K562 (cell line): ENCODE data around the gene GLTP. TPM values are rescaled to one million over a fixed set of nuclear protein-coding genes. Genes with fewer than 3 reads are reported as not detected.

Source experiments
- ARNT ChIP-seq, 2 experiments: fragments of 450-650 bp; IDR thresholded peaks; 2 replicates each; pipeline ENCODE4 v1.6.1; 2016; ENCODE audit warnings: mild to moderate bottlenecking in 1 of 2
- CBX5 ChIP-seq: IDR thresholded peaks from 2 replicates; pipeline ENCODE4 v1.6.1; 2014; ENCODE audit warnings: low read depth, borderline replicate concordance
- CHD1 ChIP-seq: fragments of 200-600 bp; sonication (generic); IDR thresholded peaks from one replicate; pipeline ENCODE4 v1.6.1; 2012; ENCODE audit warnings: mild to moderate bottlenecking, moderate library complexity, low read length, inconsistent platforms
- DDX20 ChIP-seq: fragments of 450-650 bp; IDR thresholded peaks from 2 replicates; pipeline ENCODE4 v1.6.1; 2016; ENCODE audit warnings: missing genetic modification characterization, low read depth, mild to moderate bottlenecking, missing compliant biosample characterization, moderate library complexity
- ELF4 ChIP-seq: fragments of 450-650 bp; formaldehyde crosslinking; IDR thresholded peaks from 2 replicates; pipeline ENCODE4 v1.4.0; 2022; ENCODE audit warnings: missing genetic modification characterization
- GATA2 ChIP-seq: sonication (generic); formaldehyde crosslinking; IDR thresholded peaks from 2 replicates; pipeline ENCODE4 v1.4.0; 2020; ENCODE audit warnings: mild to moderate bottlenecking, missing genetic modification reagents
- GATAD2A ChIP-seq: fragments of 450-650 bp; IDR thresholded peaks from 2 replicates; pipeline ENCODE4 v1.6.1; 2017
- HDAC1 ChIP-seq, 2 experiments: fragments of 450-650 bp; IDR thresholded peaks; 2 replicates each; pipeline ENCODE4 v1.6.1; 2016 to 2017; ENCODE audit warnings: inconsistent platforms in 1 of 2, mild to moderate bottlenecking in 1 of 2, moderate library complexity in 1 of 2
- ID3 ChIP-seq, 2 experiments: fragments of 250-450 bp in 1 of 2; fragments of 450-650 bp in 1 of 2; sonication (Bioruptor Pico) in 1 of 2; IDR thresholded peaks; 2 replicates each; pipeline versions ENCODE4 v1.6.1 to v1.8.0; 2016 to 2021; ENCODE audit warnings: mild to moderate bottlenecking in 2 of 2, moderate library complexity in 2 of 2, missing compliant biosample characterization in 1 of 2, missing genetic modification characterization in 1 of 2
- L3MBTL2 ChIP-seq: fragments of 450-650 bp; IDR thresholded peaks from 2 replicates; pipeline ENCODE4 v1.6.1; 2016; ENCODE audit warnings: mild to moderate bottlenecking, moderate library complexity
- MEIS2 ChIP-seq: fragments of 450-650 bp; IDR thresholded peaks from 2 replicates; pipeline ENCODE4 v1.6.1; 2014; ENCODE audit warnings: mild to moderate bottlenecking; ENCODE audit not compliant: partially characterized antibody
- NFIX ChIP-seq: fragments of 250-450 bp; sonication (Bioruptor Pico); IDR thresholded peaks from 2 replicates; pipeline ENCODE4 v1.4.0; 2020; ENCODE audit warnings: low read depth, mild to moderate bottlenecking, moderate library complexity
- SIN3B ChIP-seq: fragments of 450-650 bp; IDR thresholded peaks from 2 replicates; pipeline ENCODE4 v1.6.1; 2017; ENCODE audit warnings: low read depth, mild to moderate bottlenecking, moderate library complexity
- SMAD4 ChIP-seq: fragments of 250-450 bp; sonication (Bioruptor Pico); conservative IDR thresholded peaks from 2 replicates; pipeline ENCODE4 v1.8.0; 2021; ENCODE audit warnings: inconsistent platforms, mild to moderate bottlenecking, moderate library complexity
- SP2 ChIP-seq: IDR thresholded peaks from 2 replicates; pipeline ENCODE4 v1.6.1; 2011; ENCODE audit warnings: mild to moderate bottlenecking, low read depth, low read length, moderate library complexity; ENCODE audit not compliant: poor library complexity, severe bottlenecking; ENCODE audit errors: extremely low read depth
- TRIM25 ChIP-seq: fragments of 450-650 bp; IDR thresholded peaks from 2 replicates; pipeline ENCODE4 v1.7.0; 2016; ENCODE audit warnings: borderline replicate concordance
- U2AF1 ChIP-seq: fragments of 200-400 bp; formaldehyde crosslinking; optimal IDR thresholded peaks from 2 replicates; pipeline ENCODE3; 2017; ENCODE audit warnings: mild to moderate bottlenecking, low read depth, low read length, moderate library complexity
- ZNF436 ChIP-seq: fragments of 250-450, 450-650 bp; sonication (Bioruptor Pico); formaldehyde crosslinking; IDR thresholded peaks from 2 replicates; pipeline ENCODE4 v1.7.0; 2020; ENCODE audit warnings: mild to moderate bottlenecking
- ZNF583 ChIP-seq: fragments of 250-450 bp; sonication (Bioruptor Pico); IDR thresholded peaks from 2 replicates; pipeline ENCODE4 v1.4.0; 2020
- polyA plus RNA-seq, 8 experiments: library from polyadenylated mRNA; depleted of rRNA in 4 of 8; stranded (reverse) in 5 of 8; unstranded in 3 of 8; fragments of >200 nt; fragmentation: Nextera tagmentation in 2 of 8; fragmentation: Illumina TruSeq in 1 of 8; extraction: Ambion mirVana in 2 of 8; extraction: Trizol in 1 of 8; gene quantifications; 2 replicates each; pipeline versions ENCODE4 v1.2.1 to v1.2.3, GENCODE V29; 2011 to 2014; ENCODE audit warnings: inconsistent platforms in 1 of 8, missing spikeins in 1 of 8
- total RNA-seq, 7 experiments: library from RNA; depleted of rRNA in 6 of 7; stranded (reverse); fragments of >200 nt in 6 of 7; fragmentation: Illumina TruSeq in 2 of 7; extraction: Trizol in 2 of 7; gene quantifications; 2 replicates each; pipeline versions ENCODE4 v1.2.1 to v1.2.3, GENCODE V29; 2011 to 2021; ENCODE audit warnings: low replicate concordance in 1 of 7
- TF ChIP-seq, protein P1 (sequence below): IDR thresholded peaks from 3 replicates; pipeline ENCODE4 v1.6.1; 2011; ENCODE audit warnings: borderline replicate concordance, mild to moderate bottlenecking, moderate library complexity; ENCODE audit not compliant: insufficient read length; ENCODE audit errors: extremely low read depth
- TF ChIP-seq, protein P2 (sequence below): fragments of 250-450 bp; sonication (Bioruptor Pico); IDR thresholded peaks from 2 replicates; pipeline ENCODE4 v1.4.0; 2020; ENCODE audit warnings: mild to moderate bottlenecking

GLTP gene
- total and polyA plus RNA-seq, 9 of the 15 experiments (the other 6 are each of a cell fraction or from before 2014, with no cell fraction given): 4.4 to 8.3 (median 6.1) TPM

DNA sequence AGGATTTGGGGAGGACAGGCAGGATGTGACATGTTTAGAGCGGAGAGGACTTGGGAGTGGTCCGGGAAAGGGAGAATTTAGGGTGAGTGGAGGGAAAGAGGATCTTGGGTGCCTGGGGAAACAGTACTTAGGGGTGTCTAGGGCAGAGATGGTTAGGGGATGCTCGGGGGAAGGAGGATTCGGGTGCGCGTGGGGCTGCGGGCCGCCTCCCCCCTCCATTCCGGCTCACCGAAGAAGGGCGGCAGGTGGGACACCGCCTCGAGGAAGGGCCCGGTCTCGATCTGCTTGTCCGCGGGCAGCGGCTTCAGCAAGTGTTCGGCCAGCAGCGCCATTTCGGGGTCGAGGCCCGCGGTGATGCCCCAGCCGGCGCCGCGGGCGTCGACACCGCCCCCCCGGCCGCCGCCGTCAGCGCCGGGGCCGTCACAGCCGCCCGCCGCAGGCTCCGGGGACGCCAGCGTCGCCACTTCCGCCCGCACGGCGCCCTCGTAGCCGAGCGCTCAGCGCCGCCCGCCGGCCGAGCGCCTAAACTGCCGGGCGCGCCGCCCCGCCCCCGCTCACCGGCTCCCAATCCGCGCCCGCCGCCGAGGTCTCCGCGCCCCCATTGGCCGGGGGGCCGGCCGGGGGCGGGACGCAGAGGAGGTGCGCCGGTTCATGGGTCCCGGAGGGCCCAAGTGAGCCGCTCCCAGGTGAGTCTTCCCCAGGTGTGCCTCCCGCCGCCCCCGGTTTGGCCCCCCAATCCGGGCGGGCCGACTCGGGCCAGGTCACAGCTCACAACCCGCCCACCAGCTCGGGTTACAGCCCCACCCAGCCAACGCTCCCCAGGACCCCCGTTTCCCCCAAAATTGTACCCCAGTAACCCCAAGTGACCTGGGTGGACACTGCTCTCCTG, at the start of gene GLTP (continued):
- TF ChIP-seq DDX20 (tag): no peak
- no peak for TF ChIP-seq GATA2
- TF ChIP-seq SP2: peak; percentile 61
- 0 out of 2 replicates have a peak, but pooled peaks have one; percentile 63 for TF ChIP-seq TRIM25
- peak; percentile 84; the same call in 1 of the 2 replicates for TF ChIP-seq SMAD4 (CRISPR knock-in tag)
- TF ChIP-seq ZNF436 (CRISPR knock-in tag): no peak
- TF ChIP-seq U2AF1: no peak
- TF ChIP-seq ARNT (IDR thresholded peaks at IDR 0.05): no peak
- TF ChIP-seq, protein P1, sequence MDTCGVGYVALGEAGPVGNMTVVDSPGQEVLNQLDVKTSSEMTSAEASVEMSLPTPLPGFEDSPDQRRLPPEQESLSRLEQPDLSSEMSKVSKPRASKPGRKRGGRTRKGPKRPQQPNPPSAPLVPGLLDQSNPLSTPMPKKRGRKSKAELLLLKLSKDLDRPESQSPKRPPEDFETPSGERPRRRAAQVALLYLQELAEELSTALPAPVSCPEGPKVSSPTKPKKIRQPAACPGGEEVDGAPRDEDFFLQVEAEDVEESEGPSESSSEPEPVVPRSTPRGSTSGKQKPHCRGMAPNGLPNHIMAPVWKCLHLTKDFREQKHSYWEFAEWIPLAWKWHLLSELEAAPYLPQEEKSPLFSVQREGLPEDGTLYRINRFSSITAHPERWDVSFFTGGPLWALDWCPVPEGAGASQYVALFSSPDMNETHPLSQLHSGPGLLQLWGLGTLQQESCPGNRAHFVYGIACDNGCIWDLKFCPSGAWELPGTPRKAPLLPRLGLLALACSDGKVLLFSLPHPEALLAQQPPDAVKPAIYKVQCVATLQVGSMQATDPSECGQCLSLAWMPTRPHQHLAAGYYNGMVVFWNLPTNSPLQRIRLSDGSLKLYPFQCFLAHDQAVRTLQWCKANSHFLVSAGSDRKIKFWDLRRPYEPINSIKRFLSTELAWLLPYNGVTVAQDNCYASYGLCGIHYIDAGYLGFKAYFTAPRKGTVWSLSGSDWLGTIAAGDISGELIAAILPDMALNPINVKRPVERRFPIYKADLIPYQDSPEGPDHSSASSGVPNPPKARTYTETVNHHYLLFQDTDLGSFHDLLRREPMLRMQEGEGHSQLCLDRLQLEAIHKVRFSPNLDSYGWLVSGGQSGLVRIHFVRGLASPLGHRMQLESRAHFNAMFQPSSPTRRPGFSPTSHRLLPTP: no peak
- no peak for TF ChIP-seq ZNF583 (CRISPR knock-in tag)
- TF ChIP-seq L3MBTL2: peak; percentile 61; the same call in 1 of the 2 replicates
- peak; percentile 69 for TF ChIP-seq SIN3B
- no peak for TF ChIP-seq MEIS2
- TF ChIP-seq CHD1: no peak
- no peak for TF ChIP-seq ELF4 (CRISPR knock-in tag)
- no peak for TF ChIP-seq NFIX (CRISPR knock-in tag)
- no peak for TF ChIP-seq CBX5
- TF ChIP-seq, protein P2, sequence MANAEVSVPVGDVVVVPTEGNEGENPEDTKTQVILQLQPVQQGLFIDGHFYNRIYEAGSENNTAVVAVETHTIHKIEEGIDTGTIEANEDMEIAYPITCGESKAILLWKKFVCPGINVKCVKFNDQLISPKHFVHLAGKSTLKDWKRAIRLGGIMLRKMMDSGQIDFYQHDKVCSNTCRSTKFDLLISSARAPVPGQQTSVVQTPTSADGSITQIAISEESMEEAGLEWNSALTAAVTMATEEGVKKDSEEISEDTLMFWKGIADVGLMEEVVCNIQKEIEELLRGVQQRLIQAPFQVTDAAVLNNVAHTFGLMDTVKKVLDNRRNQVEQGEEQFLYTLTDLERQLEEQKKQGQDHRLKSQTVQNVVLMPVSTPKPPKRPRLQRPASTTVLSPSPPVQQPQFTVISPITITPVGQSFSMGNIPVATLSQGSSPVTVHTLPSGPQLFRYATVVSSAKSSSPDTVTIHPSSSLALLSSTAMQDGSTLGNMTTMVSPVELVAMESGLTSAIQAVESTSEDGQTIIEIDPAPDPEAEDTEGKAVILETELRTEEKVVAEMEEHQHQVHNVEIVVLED (CRISPR knock-in tag): peak; percentile 95
- TF ChIP-seq ID3 (CRISPR knock-in tag; IDR thresholded peaks at IDR 0.05): no peak
- TF ChIP-seq ID3 (tag; IDR thresholded peaks at IDR 0.05): no peak
- no peak for TF ChIP-seq GATAD2A
- TF ChIP-seq HDAC1 (IDR thresholded peaks at IDR 0.05): peak in 1 of 2 experiments; percentile 58; a peak in 2 of 4 replicates
